K562 (cell line): Measurements from ENCODE around the gene WDR31. TPM values are rescaled to one million over a fixed set of nuclear protein-coding genes. Genes with fewer than 3 reads are reported as not detected.

Experiments
- ATAC-seq: fragments of 200-7000 bp; cut with Tn5 transposase; 3 replicates; pipeline ENCODE4 v1.9.1; 2020; ENCODE audit warnings: moderate library complexity
- BruUV-seq: library from RNA; stranded (reverse); fragments of 400-500 nt; replicated peaks from 2 replicates; lab custom pipeline; 2021; lab: Mats Ljungman, UMichigan
- CTCF ChIA-PET: fragments of 300-600 bp; formaldehyde crosslinking; extraction: SDS; loops from one replicate; lab custom pipeline; 2021; ENCODE audit warnings: low intra/inter-chr PET ratio; lab: Yijun Ruan, JAX
- POLR2A ChIA-PET: fragments of 300-600, 350-650 bp; sonication (Branson Sonifier 250); formaldehyde crosslinking; extraction: SDS; loops from one replicate; lab custom pipeline; 2021; ENCODE audit warnings: antibody characterized with exemption, inconsistent platforms; lab: Yijun Ruan, JAX
- DNase-seq, 4 experiments: peaks; one replicate each; pipeline versions ENCODE4 v3.0.0 to v3.0.0-alpha.2; 2011 to 2018; ENCODE audit warnings: low spot score in 3 of 4, mixed read lengths in 3 of 4; ENCODE audit errors: extremely low read depth in 1 of 4
- FAIRE-seq: peaks from 2 replicates; lab custom pipeline; 2011; peaks lifted over from hg19 to GRCh38; lab: Jason Lieb, UNC
- H2AFZ ChIP-seq: 2 replicates; pipeline ENCODE4 v1.6.0; 2011; ENCODE audit warnings: low read depth, low read length, control low read depth, inconsistent platforms
- H3K27ac ChIP-seq: fragments of 200-600 bp; 3 replicates; pipeline ENCODE4 v1.8.0; 2011; ENCODE audit warnings: low read depth, mild to moderate bottlenecking, control low read depth, inconsistent platforms, low read length, moderate library complexity, mixed read lengths; ENCODE audit errors: extremely low read depth
- H3K27me3 ChIP-seq, 2 experiments: fragments of 300-600 bp in 1 of 2; 2 replicates in 1 of 2; 3 replicates in 1 of 2; pipeline versions ENCODE4 v1.6.0 to v1.8.0; 2011; ENCODE audit warnings: inconsistent platforms in 2 of 2, low read length in 2 of 2, mild to moderate bottlenecking in 1 of 2, mixed read lengths in 1 of 2, moderate library complexity in 1 of 2; ENCODE audit not compliant: control insufficient read depth in 2 of 2, insufficient read depth in 2 of 2
- H3K36me3 ChIP-seq: fragments of 300-600 bp; 3 replicates; pipeline ENCODE4 v1.8.0; 2011; ENCODE audit warnings: mild to moderate bottlenecking, low read length, inconsistent platforms; ENCODE audit not compliant: control insufficient read depth, insufficient read depth
- H3K4me1 ChIP-seq, 2 experiments: fragments of 200-600 bp in 1 of 2; replicated peaks in 1 of 2; 2 replicates in 1 of 2; 3 replicates in 1 of 2; pipeline versions ENCODE4 v1.5.1 to v1.8.0; 2011; ENCODE audit warnings: inconsistent platforms in 2 of 2, low read length in 2 of 2, mild to moderate bottlenecking in 1 of 2, mixed read lengths in 1 of 2, moderate library complexity in 1 of 2; ENCODE audit not compliant: control insufficient read depth in 2 of 2, insufficient read depth in 2 of 2
- H3K4me2 ChIP-seq: 2 replicates; pipeline ENCODE4 v1.6.1; 2011; ENCODE audit warnings: low read length, control low read depth, inconsistent platforms, mixed read lengths; ENCODE audit not compliant: insufficient read depth
- H3K4me3 ChIP-seq: fragments of 200-600 bp; sonication (generic), shearing (Covaris generic); 2 replicates; pipeline ENCODE4 v1.5.1; 2016; ENCODE audit warnings: control low read depth, inconsistent platforms
- H3K79me2 ChIP-seq: fragments of 200-600 bp; 3 replicates; pipeline ENCODE4 v1.8.0; 2011; ENCODE audit warnings: low read length, inconsistent platforms; ENCODE audit not compliant: control insufficient read depth, insufficient read depth
- H3K9ac ChIP-seq, 2 experiments: 2 replicates each; pipeline versions ENCODE4 v1.6.0 to v1.6.1; 2011; ENCODE audit warnings: low read depth in 2 of 2, low read length in 2 of 2, control low read depth in 1 of 2, inconsistent platforms in 1 of 2, mild to moderate bottlenecking in 1 of 2, mixed read lengths in 1 of 2; ENCODE audit not compliant: insufficient read depth in 1 of 2
- H3K9me1 ChIP-seq: one replicate; pipeline ENCODE4 v1.6.0; 2011; ENCODE audit warnings: inconsistent platforms, mild to moderate bottlenecking, low read length, moderate library complexity; ENCODE audit not compliant: control insufficient read depth, insufficient read depth
- H3K9me3 ChIP-seq: replicated peaks from 2 replicates; pipeline ENCODE4 v1.5.1; 2011; ENCODE audit warnings: low read depth, low read length, inconsistent platforms; ENCODE audit not compliant: control insufficient read depth, insufficient read depth
- H4K20me1 ChIP-seq: replicated peaks from 2 replicates; pipeline ENCODE4 v1.6.1; 2011; ENCODE audit warnings: low read length, inconsistent platforms, mixed read lengths; ENCODE audit not compliant: control insufficient read depth, insufficient read depth
- MCM3 ChIP-seq: fragments of 450-650 bp; IDR thresholded peaks from 2 replicates; pipeline ENCODE4 v1.6.1; 2016
- NR3C1 ChIP-seq: sonication (generic); formaldehyde crosslinking; IDR thresholded peaks from 2 replicates; pipeline ENCODE4 v1.8.1; 2022; ENCODE audit warnings: missing genetic modification reagents
- POLR2G ChIP-seq: fragments of 200-400 bp; formaldehyde crosslinking; IDR thresholded peaks from 2 replicates; pipeline ENCODE4 v1.6.1; 2017; ENCODE audit warnings: low read depth, mild to moderate bottlenecking, antibody characterized with exemption, low read length, moderate library complexity
- SAP30 ChIP-seq: fragments of 200-600 bp; sonication (generic); IDR thresholded peaks from 2 replicates; pipeline ENCODE4 v1.6.1; 2012; ENCODE audit warnings: borderline replicate concordance, low read depth, mild to moderate bottlenecking, moderate library complexity, low read length, control low read depth, inconsistent platforms; ENCODE audit not compliant: insufficient read depth, poor library complexity, severe bottlenecking
- TRIM25 ChIP-seq: fragments of 450-650 bp; IDR thresholded peaks from 2 replicates; pipeline ENCODE4 v1.7.0; 2016; ENCODE audit warnings: borderline replicate concordance
- ZNF174 ChIP-seq: fragments of 250-450 bp; sonication (Bioruptor Pico); IDR thresholded peaks from 2 replicates; pipeline ENCODE4 v1.4.0; 2020; ENCODE audit warnings: mild to moderate bottlenecking
- ZNF24 ChIP-seq: fragments of 450-650 bp; IDR thresholded peaks from 2 replicates; pipeline ENCODE4 v1.6.1; 2016
- WGBS: fragments of 100-300 bp; shearing (Covaris generic); methylation state at CpG from one replicate; pipeline ENCODE4 v1.1.6; 2016; ENCODE audit warnings: low coverage, mixed read lengths; ENCODE audit not compliant: insufficient coverage; ENCODE audit errors: missing lambda C conversion rate; 5-methylcytosine and 5-hydroxymethylcytosine counted together
- in situ Hi-C: fragments of 300-500 bp; cut with MboI; formaldehyde crosslinking; loops from 4 replicates; pipeline ENCODE4 v1.15.0; 2018; ENCODE audit warnings: inconsistent platforms, mixed read lengths
- intact Hi-C: fragments of 100-400 bp; cut with micrococcal nuclease; formaldehyde crosslinking; loops from 2 replicates; pipeline ENCODE4 v1.14.2; 2022
- polyA plus RNA-seq, 8 experiments: library from polyadenylated mRNA; depleted of rRNA in 4 of 8; stranded (reverse) in 5 of 8; unstranded in 3 of 8; fragments of >200 nt; fragmentation: Nextera tagmentation in 2 of 8; fragmentation: Illumina TruSeq in 1 of 8; extraction: Ambion mirVana in 2 of 8; extraction: Trizol in 1 of 8; gene quantifications; 2 replicates each; pipeline versions ENCODE4 v1.2.1 to v1.2.3, GENCODE V29; 2011 to 2014; ENCODE audit warnings: inconsistent platforms in 1 of 8, missing spikeins in 1 of 8
- total RNA-seq, 7 experiments: library from RNA; depleted of rRNA in 6 of 7; stranded (reverse); fragments of >200 nt in 6 of 7; fragmentation: Illumina TruSeq in 2 of 7; extraction: Trizol in 2 of 7; gene quantifications; 2 replicates each; pipeline versions ENCODE4 v1.2.1 to v1.2.3, GENCODE V29; 2011 to 2021; ENCODE audit warnings: low replicate concordance in 1 of 7
- TF ChIP-seq, protein P1 (sequence below): sonication (generic); formaldehyde crosslinking; IDR thresholded peaks from 2 replicates; pipeline ENCODE4 v1.4.0; 2020; ENCODE audit warnings: mild to moderate bottlenecking, missing genetic modification reagents
- TF ChIP-seq, protein P2 (sequence below): IDR thresholded peaks from 2 replicates; pipeline ENCODE4 v1.6.1; 2014; ENCODE audit warnings: antibody characterized with exemption

Gene WDR31
- total and polyA plus RNA-seq, 9 of the 15 experiments (the other 6 are each of a cell fraction or from before 2014, with no cell fraction given): 0.35 to 1.8 (median 0.95) TPM

GRCh38 chr9:113373676-113374392 is 33.8 kb upstream of the WDR31 start:
- Histone ChIP-seq H3K36me3 (peaks cover 28% of the 10 kb centered on the region), H2AFZ (no peak overlapping the region), H3K9ac (0 out of 4 replicates have a peak overlapping the region, but pooled peaks of 1 of the 2 experiments have one; percentile 35), H3K4me1 (peaks cover 23 to 34% of the 10 kb centered on the region in 2 experiments), H3K27ac (no peak overlapping the region), H4K20me1 (peaks cover 7% of the 10 kb centered on the region), H3K9me3 (no peaks in the 10 kb centered on the region), H3K9me1 (no peaks in the 10 kb centered on the region), H3K27me3 (no peaks in the 10 kb centered on the region), H3K79me2 (peaks cover 8% of the 10 kb centered on the region; the same call in 2 of the 3 replicates), H3K4me3 (no peak overlapping the region), H3K4me2 (no peak overlapping the region)
- TF ChIP-seq POLR2G: 0 out of 2 replicates have a peak, but pooled peaks have one; percentile 19
- no peak for TF ChIP-seq SAP30
- ATAC-seq (no peak), FAIRE-seq (no peak), DNase-seq (no peak)
- BruUV-seq: no TSS peak
- ChIA-PET POLR2A (interaction anchor here (0.6 kb wide), 1 partner anchor 22 kb away, joined by 3 read pairs; no protein-coding TSS in a partner anchor), CTCF (no interaction called here)
- in situ Hi-C loops (no loop called here), intact Hi-C loops (no loop called here)
- WGBS: 90% methylated on average over 21 of the region's 24 CpGs

DNA sequence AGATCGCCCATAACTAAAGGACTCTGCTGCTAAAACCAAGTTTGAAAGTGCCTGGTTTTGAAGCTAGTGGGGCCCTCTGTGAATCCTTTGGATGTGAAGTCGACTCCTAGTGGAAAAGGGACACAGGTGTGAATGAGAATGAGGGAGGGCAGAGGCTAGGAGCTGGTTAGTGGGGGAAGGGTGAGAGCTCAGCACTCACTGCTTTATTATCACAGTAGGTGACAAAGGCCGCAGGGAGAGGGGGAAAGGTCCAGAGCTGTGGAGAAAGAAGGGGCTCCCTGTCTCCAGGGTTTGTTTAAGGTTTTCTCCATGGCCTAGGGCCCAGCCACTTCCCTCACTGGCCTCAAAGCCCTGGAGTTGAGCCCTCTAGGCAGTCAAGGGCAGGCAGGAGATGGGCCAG is 33.2 kb upstream of the WDR31 start:
- in situ Hi-C loops (no loop called here), intact Hi-C loops (no loop called here)
- no peak overlapping the region for H3K4me3 ChIP-seq
- H3K4me1 ChIP-seq: peaks cover 25 to 35% of the 10 kb centered on the region in 2 experiments
- H3K36me3 ChIP-seq: peaks cover 28% of the 10 kb centered on the region
- DNase-seq (no peak), ATAC-seq (no peak), FAIRE-seq (no peak)
- no peaks in the 10 kb centered on the region for H3K27me3 ChIP-seq
- WGBS: 82% methylated on average over 3 of the region's 3 CpGs
- peaks cover 12% of the 10 kb centered on the region for H4K20me1 ChIP-seq
- no TSS peak for BruUV-seq
- no peak overlapping the region for H3K27ac ChIP-seq
- no peak overlapping the region for H3K4me2 ChIP-seq
- no peaks in the 10 kb centered on the region for H3K9me3 ChIP-seq
- ChIA-PET POLR2A (interaction anchor here (0.6 to 1.0 kb wide), 3 partner anchors 9 to 911 kb away, joined by 3 to 4 read pairs (median 3); partner anchors contain the start of gene WDR31), CTCF (no interaction called here)
- H3K79me2 ChIP-seq: peaks cover 8% of the 10 kb centered on the region; the same call in 2 of the 3 replicates
- H3K9ac ChIP-seq: no peak overlapping the region
- no peaks in the 10 kb centered on the region for H3K9me1 ChIP-seq
- H2AFZ ChIP-seq: no peak overlapping the region
- TF ChIP-seq, protein P1, sequence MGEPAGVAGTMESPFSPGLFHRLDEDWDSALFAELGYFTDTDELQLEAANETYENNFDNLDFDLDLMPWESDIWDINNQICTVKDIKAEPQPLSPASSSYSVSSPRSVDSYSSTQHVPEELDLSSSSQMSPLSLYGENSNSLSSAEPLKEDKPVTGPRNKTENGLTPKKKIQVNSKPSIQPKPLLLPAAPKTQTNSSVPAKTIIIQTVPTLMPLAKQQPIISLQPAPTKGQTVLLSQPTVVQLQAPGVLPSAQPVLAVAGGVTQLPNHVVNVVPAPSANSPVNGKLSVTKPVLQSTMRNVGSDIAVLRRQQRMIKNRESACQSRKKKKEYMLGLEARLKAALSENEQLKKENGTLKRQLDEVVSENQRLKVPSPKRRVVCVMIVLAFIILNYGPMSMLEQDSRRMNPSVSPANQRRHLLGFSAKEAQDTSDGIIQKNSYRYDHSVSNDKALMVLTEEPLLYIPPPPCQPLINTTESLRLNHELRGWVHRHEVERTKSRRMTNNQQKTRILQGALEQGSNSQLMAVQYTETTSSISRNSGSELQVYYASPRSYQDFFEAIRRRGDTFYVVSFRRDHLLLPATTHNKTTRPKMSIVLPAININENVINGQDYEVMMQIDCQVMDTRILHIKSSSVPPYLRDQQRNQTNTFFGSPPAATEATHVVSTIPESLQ: no peak
- TF ChIP-seq MCM3: no peak
- no peak for TF ChIP-seq TRIM25
- TF ChIP-seq ZNF174: no peak
- TF ChIP-seq, protein P2, sequence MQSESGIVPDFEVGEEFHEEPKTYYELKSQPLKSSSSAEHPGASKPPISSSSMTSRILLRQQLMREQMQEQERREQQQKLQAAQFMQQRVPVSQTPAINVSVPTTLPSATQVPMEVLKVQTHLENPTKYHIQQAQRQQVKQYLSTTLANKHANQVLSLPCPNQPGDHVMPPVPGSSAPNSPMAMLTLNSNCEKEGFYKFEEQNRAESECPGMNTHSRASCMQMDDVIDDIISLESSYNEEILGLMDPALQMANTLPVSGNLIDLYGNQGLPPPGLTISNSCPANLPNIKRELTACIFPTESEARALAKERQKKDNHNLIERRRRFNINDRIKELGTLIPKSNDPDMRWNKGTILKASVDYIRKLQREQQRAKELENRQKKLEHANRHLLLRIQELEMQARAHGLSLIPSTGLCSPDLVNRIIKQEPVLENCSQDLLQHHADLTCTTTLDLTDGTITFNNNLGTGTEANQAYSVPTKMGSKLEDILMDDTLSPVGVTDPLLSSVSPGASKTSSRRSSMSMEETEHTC: no peak
- no peak for TF ChIP-seq ZNF24
- no peak for TF ChIP-seq NR3C1
